ENCODE results near the gene VRK1. TPM values are rescaled to one million over a fixed set of nuclear protein-coding genes. Genes with fewer than 3 reads are reported as not detected.

VRK1 gene
- total and polyA plus RNA-seq, 2 of the 8 experiments (the other 6 are each of a cell fraction or from before 2014, with no cell fraction given) = 24.2 to 64.8 TPM

- H3K14ac ChIP-seq (ENCODE audit: insufficient read length) = no peak overlapping the region
- no peaks in the 10 kb centered on the region for H3K36me3 ChIP-seq (ENCODE audit: control insufficient read depth in 2 of 4, insufficient read depth in 4 of 4, low read length in 3 of 4)
- no peaks in the 10 kb centered on the region for H3K4me1 ChIP-seq (replicated peaks in 1 of 4; ENCODE audit: control insufficient read depth in 3 of 4, insufficient read depth in 4 of 4, low read length in 3 of 4)
- no peaks in the 10 kb centered on the region for H3K79me2 ChIP-seq (ENCODE audit: control insufficient read depth in 1 of 2, insufficient read depth in 2 of 2, low read length in 2 of 2)
- H3K4me2 ChIP-seq (ENCODE audit: insufficient read depth in 1 of 2, low read depth in 2 of 2, low read length in 2 of 2) = no peak overlapping the region
- H4K91ac ChIP-seq (replicated peaks; ENCODE audit: insufficient read length, low read length) = no peak overlapping the region
- no peaks in the 10 kb centered on the region for H3K23me2 ChIP-seq (ENCODE audit: low read depth, low read length)
- no peak overlapping the region for H4K8ac ChIP-seq (ENCODE audit: extremely low read depth, insufficient read depth, low read length)
- H3K23ac ChIP-seq (ENCODE audit: insufficient read length) = no peak overlapping the region
- no peak overlapping the region for H3K9ac ChIP-seq (replicated peaks in 1 of 4; ENCODE audit: extremely low read depth in 1 of 4, low read depth in 3 of 4, low read length in 3 of 4)
- ChIA-PET POLR2A (ENCODE audit: partially characterized antibody) (no interaction called here), CTCF (ENCODE audit: partially characterized antibody) (interaction anchor here (1.0 to 1.7 kb wide), 2 partner anchors 11 to 222 kb away, joined by 3 to 5 read pairs; no protein-coding TSS in a partner anchor)
- H2BK12ac ChIP-seq (ENCODE audit: low read depth, low read length) = no peak overlapping the region
- H3K4ac ChIP-seq (replicated peaks; ENCODE audit: insufficient read length, low read depth, low read length) = no peak overlapping the region
- no peak overlapping the region for H2AFZ ChIP-seq (ENCODE audit: low read length)
- no peak overlapping the region for H3K56ac ChIP-seq (replicated peaks; ENCODE audit: insufficient read length, low read depth, low read length)
- peaks cover 0 to 1% of the 10 kb centered on the region in 2 experiments; a peak in 1 of 4 replicates for H3K9me3 ChIP-seq (ENCODE audit: insufficient read depth in 2 of 2, low read depth in 1 of 2, low read length in 1 of 2)
- H3K4me3 ChIP-seq (ENCODE audit: extremely low read depth in 1 of 4, insufficient read depth in 2 of 4, low read depth in 3 of 4, low read length in 4 of 4) = no peak overlapping the region
- no peak overlapping the region for H3K27ac ChIP-seq (ENCODE audit: low read depth, low read length)
- TF ChIP-seq CHD1 (IDR thresholded peaks at IDR 0.05; ENCODE audit: low read depth, low read length) (no peak), CBX8 (IDR thresholded peaks at IDR 0.05; ENCODE audit: borderline replicate concordance, low read depth, low read length) (no peak), CHD2 (IDR thresholded peaks at IDR 0.05; ENCODE audit: low read length) (no peak), SIRT6 (IDR thresholded peaks at IDR 0.05; ENCODE audit: low read length) (no peak), KDM1A (IDR thresholded peaks at IDR 0.05; ENCODE audit: borderline replicate concordance, low read length) (no peak)
- H2BK15ac ChIP-seq (ENCODE audit: low read length) = no peak overlapping the region
- 90% methylated on average over 7 of the region's 7 CpGs; no CpG with 5 or more reads in 1 of the 2 experiments for WGBS, 2 experiments (ENCODE audit: extremely low coverage in 1 of 2, insufficient coverage in 1 of 2, insufficient read length in 1 of 2, insufficient replicate concordance in 2 of 2, low coverage in 1 of 2, low lambda C conversion rate in 2 of 2, missing lambda C conversion rate in 1 of 2)
- DNase-seq (ENCODE audit: low read depth in 1 of 2, low spot score in 2 of 2) (no peak), FAIRE-seq (no peak)
- no peak overlapping the region for H2BK5ac ChIP-seq (ENCODE audit: low read depth, low read length)
- H4K20me1 ChIP-seq (replicated peaks in 1 of 2; ENCODE audit: control insufficient read depth in 1 of 2, insufficient read depth in 2 of 2, low read length in 2 of 2) = no peaks in the 10 kb centered on the region
- H3K27me3 ChIP-seq (replicated peaks in 1 of 4; ENCODE audit: control insufficient read depth in 3 of 4, extremely low read depth in 1 of 4, insufficient read depth in 3 of 4, low read length in 3 of 4) = no peaks in the 10 kb centered on the region
- H2BK20ac ChIP-seq (ENCODE audit: low read length) = no peak overlapping the region
- H2AK5ac ChIP-seq (ENCODE audit: low read depth, low read length) = no peak overlapping the region
- no peak overlapping the region for H3K18ac ChIP-seq (ENCODE audit: extremely low read depth, low read length)
- H3K79me1 ChIP-seq (ENCODE audit: low read depth, low read length) = no peaks in the 10 kb centered on the region
- no peak overlapping the region for H4K5ac ChIP-seq (ENCODE audit: insufficient read length, low read depth, low read length)
- no peak overlapping the region for H2BK120ac ChIP-seq (replicated peaks; ENCODE audit: low read depth, low read length)
Observed at GRCh38 chr14:96917442-96917963, 120.3 kb downstream of the VRK1 start.

Data from H1 (cell line).